HEK293 (cell line): ENCODE results near the gene KIRREL3.

Source experiments
- CTCF ChIA-PET: fragments of 350-600 bp; formaldehyde crosslinking; extraction: SDS; loops from one replicate; lab custom pipeline; 2021; ENCODE audit warnings: antibody characterized with exemption; lab: Yijun Ruan, JAX
- POLR2A ChIA-PET: fragments of 300-600 bp; formaldehyde crosslinking; extraction: SDS; loops from one replicate; lab custom pipeline; 2020; ENCODE audit warnings: antibody characterized with exemption, inconsistent platforms; lab: Yijun Ruan, JAX
- H3K27ac ChIP-seq: fragments of 200-500 bp; sonication (Bioruptor generic); 2 replicates; pipeline ENCODE4 v1.5.1; 2014; ENCODE audit warnings: low read depth, low read length, control low read depth, inconsistent platforms; ENCODE audit errors: extremely low read depth
- H3K36me3 ChIP-seq, 2 experiments: fragments of 200-500 bp in 1 of 2; sonication (Bioruptor generic) in 1 of 2; 1 replicate in 1 of 2; 2 replicates in 1 of 2; pipeline ENCODE4 v1.5.1; 2014 to 2017; ENCODE audit warnings: inconsistent platforms in 2 of 2, low read length in 2 of 2; ENCODE audit not compliant: control insufficient read depth in 2 of 2, insufficient read depth in 1 of 2
- H3K4me1 ChIP-seq: fragments of 200-500 bp; sonication (Bioruptor generic); 2 replicates; pipeline ENCODE4 v1.5.1; 2014; ENCODE audit warnings: mild to moderate bottlenecking, low read length, inconsistent platforms; ENCODE audit not compliant: control insufficient read depth, insufficient read depth
- H3K4me3 ChIP-seq: 2 replicates; pipeline ENCODE4 v1.5.1; 2011; ENCODE audit warnings: low read depth, mild to moderate bottlenecking, control low read depth, low read length, moderate library complexity
- H3K9me3 ChIP-seq: fragments of 200-500 bp; sonication (Bioruptor generic); 2 replicates; pipeline ENCODE4 v1.5.1; 2014; ENCODE audit warnings: low read depth, low read length, inconsistent platforms; ENCODE audit not compliant: control insufficient read depth, insufficient read depth
- GLI2 ChIP-seq: fragments of 450-650 bp; formaldehyde crosslinking; IDR thresholded peaks from 2 replicates; pipeline ENCODE4; 2017; ENCODE audit warnings: missing biosample characterization, missing genetic modification characterization, low read depth, borderline replicate concordance
- HOXA7 ChIP-seq: sonication (generic); formaldehyde crosslinking; IDR thresholded peaks from 2 replicates; pipeline ENCODE4 v1.8.1; 2022; ENCODE audit warnings: missing genetic modification reagents, borderline replicate concordance
- WT1 ChIP-seq: fragments of 450-650 bp; formaldehyde crosslinking; IDR thresholded peaks from 2 replicates; pipeline ENCODE4 v1.5.1; 2016; ENCODE audit warnings: missing biosample characterization, missing genetic modification characterization
- ZBTB1 ChIP-seq: fragments of 450-650 bp; formaldehyde crosslinking; IDR thresholded peaks from 2 replicates; pipeline ENCODE4 v1.5.1; 2016; ENCODE audit warnings: missing biosample characterization, missing genetic modification characterization
- ZBTB7A ChIP-seq: fragments of 450-650 bp; formaldehyde crosslinking; IDR thresholded peaks from 2 replicates; pipeline ENCODE4 v1.5.1; 2016; ENCODE audit warnings: low read depth, missing biosample characterization, missing genetic modification characterization
- ZIC2 ChIP-seq: fragments of 450-650 bp; formaldehyde crosslinking; IDR thresholded peaks from 2 replicates; pipeline ENCODE4 v1.5.1; 2016; ENCODE audit warnings: missing biosample characterization, missing genetic modification characterization
- ZNF10 ChIP-seq: fragments of 450-650 bp; formaldehyde crosslinking; IDR thresholded peaks from 2 replicates; pipeline ENCODE4 v1.5.1; 2017; ENCODE audit warnings: missing biosample characterization, missing genetic modification characterization
- ZNF114 ChIP-seq: fragments of 450-650 bp; formaldehyde crosslinking; IDR thresholded peaks from 2 replicates; pipeline ENCODE4 v1.5.0; 2017; ENCODE audit warnings: missing biosample characterization, missing genetic modification characterization
- ZNF184 ChIP-seq: fragments of 450-650 bp; IDR thresholded peaks from 2 replicates; pipeline ENCODE4 v1.5.1; 2018; ENCODE audit warnings: missing biosample characterization, mild to moderate bottlenecking, missing genetic modification characterization
- ZNF248 ChIP-seq: fragments of 450-650 bp; formaldehyde crosslinking; IDR thresholded peaks from 2 replicates; pipeline ENCODE4 v1.5.1; 2017; ENCODE audit warnings: missing biosample characterization, missing genetic modification characterization
- ZNF585B ChIP-seq: fragments of 450-650 bp; formaldehyde crosslinking; IDR thresholded peaks from 2 replicates; pipeline ENCODE4 v1.5.1; 2016; ENCODE audit warnings: missing biosample characterization, missing genetic modification characterization
- ZNF707 ChIP-seq: fragments of 450-650 bp; formaldehyde crosslinking; IDR thresholded peaks from 2 replicates; pipeline ENCODE4 v1.5.1; 2016; ENCODE audit warnings: missing biosample characterization, missing genetic modification characterization
- ZNF76 ChIP-seq: fragments of 450-650 bp; formaldehyde crosslinking; IDR thresholded peaks from 2 replicates; pipeline ENCODE4; 2016; ENCODE audit warnings: low read depth, missing biosample characterization, missing genetic modification characterization, borderline replicate concordance
- ZSCAN30 ChIP-seq: fragments of 450-650 bp; IDR thresholded peaks from 2 replicates; pipeline ENCODE4 v1.5.1; 2018; ENCODE audit warnings: missing biosample characterization, mild to moderate bottlenecking, missing genetic modification characterization, moderate library complexity
- TF ChIP-seq, protein P1 (sequence below): fragments of 450-650 bp; formaldehyde crosslinking; IDR thresholded peaks from 2 replicates; pipeline ENCODE4 v1.5.1; 2016; ENCODE audit warnings: missing biosample characterization, missing genetic modification characterization, low read depth
- TF ChIP-seq, protein P2 (sequence below): fragments of 450-650 bp; formaldehyde crosslinking; IDR thresholded peaks from 2 replicates; pipeline ENCODE4 v1.5.1; 2016; ENCODE audit warnings: missing biosample characterization, missing genetic modification characterization

Gene KIRREL3

DNA sequence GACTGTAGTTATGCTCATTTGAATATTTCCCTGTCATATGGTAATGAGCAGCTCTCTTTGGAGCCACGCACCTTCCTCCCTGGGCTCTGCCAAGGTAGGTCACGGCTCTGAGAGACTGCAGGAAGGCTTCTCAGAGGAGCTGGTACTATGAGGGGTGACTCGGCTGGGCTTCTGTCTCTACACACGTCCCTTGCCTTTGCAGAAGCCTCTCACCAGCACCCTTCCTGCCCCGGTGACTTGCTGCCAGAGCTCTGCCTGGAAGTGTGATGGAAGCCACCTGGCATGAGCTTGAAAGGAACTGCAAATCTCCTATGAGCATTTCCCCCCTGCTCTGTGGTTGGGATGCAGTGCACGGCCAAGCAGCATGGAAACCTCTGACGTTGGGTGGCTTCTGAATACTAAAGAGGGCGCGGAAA, 74.2 kb downstream of the KIRREL3 start:
- no peak overlapping the region for H3K4me3 ChIP-seq
- H3K9me3 ChIP-seq, result no peaks in the 10 kb centered on the region
- TF ChIP-seq, protein P1, sequence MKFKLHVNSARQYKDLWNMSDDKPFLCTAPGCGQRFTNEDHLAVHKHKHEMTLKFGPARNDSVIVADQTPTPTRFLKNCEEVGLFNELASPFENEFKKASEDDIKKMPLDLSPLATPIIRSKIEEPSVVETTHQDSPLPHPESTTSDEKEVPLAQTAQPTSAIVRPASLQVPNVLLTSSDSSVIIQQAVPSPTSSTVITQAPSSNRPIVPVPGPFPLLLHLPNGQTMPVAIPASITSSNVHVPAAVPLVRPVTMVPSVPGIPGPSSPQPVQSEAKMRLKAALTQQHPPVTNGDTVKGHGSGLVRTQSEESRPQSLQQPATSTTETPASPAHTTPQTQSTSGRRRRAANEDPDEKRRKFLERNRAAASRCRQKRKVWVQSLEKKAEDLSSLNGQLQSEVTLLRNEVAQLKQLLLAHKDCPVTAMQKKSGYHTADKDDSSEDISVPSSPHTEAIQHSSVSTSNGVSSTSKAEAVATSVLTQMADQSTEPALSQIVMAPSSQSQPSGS (tag by site-specific recombination), result no peak
- no peak for TF ChIP-seq ZNF10 (tag by site-specific recombination)
- H3K4me1 ChIP-seq, result no peaks in the 10 kb centered on the region
- ChIA-PET CTCF (interaction anchor here (0.7 kb wide), 1 partner anchor 201 kb away, joined by 3 read pairs; no protein-coding TSS in a partner anchor), POLR2A (no interaction called here)
- H3K36me3 ChIP-seq, result no peaks in the 10 kb centered on the region
- H3K27ac ChIP-seq, result no peak overlapping the region

DNA sequence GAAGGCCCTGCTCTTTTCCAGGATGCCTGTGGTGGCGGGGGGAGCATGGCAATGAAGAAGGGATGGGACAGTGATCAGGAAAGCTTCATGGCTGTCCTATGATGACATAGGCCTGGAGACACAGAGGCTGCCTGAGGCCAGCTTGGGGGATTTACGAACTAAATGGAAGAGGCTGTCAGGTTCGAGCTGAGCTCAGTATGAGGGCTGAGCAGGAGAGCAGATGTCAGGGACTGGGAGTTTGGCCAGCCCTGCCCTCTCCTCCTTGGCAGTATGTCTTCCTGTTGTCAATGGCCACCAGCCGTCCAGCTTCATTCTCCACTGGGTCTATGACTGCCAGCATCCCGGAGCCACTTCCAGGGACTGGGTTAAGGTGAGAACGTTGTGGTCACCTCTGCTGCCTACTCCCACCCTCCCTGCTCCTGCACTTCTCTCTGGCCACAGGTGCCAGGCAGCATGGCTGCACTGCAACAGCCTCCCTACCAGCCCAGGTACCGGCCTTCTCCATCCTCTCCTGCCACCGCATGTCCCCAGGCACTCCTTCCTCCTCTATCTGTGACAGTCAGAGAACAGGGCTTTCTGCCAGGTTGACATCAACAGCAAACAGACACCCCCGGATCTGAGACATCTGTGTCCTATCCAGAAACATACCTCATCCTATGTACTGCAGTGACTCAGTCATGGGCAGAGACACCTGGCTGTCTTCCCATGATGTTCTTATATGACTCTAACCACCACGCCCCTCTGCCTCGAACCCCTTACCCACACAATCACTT, 75.1 kb downstream of the KIRREL3 start:
- Histone ChIP-seq H3K27ac (no peak overlapping the region), H3K4me3 (no peak overlapping the region), H3K36me3 (no peaks in the 10 kb centered on the region), H3K9me3 (no peaks in the 10 kb centered on the region), H3K4me1 (no peaks in the 10 kb centered on the region)
- ChIA-PET POLR2A (no interaction called here), CTCF (interaction anchor here (0.6 kb wide), 1 partner anchor 232 kb away, joined by 3 read pairs; no protein-coding TSS in a partner anchor)
- TF ChIP-seq ZNF114 (tag by site-specific recombination), result no peak
- no peak for TF ChIP-seq ZNF76 (tag by site-specific recombination)
- no peak for TF ChIP-seq HOXA7 (CRISPR knock-in tag)
- no peak for TF ChIP-seq ZBTB1 (tag by site-specific recombination)
- no peak for TF ChIP-seq ZNF184 (tag by site-specific recombination)
- TF ChIP-seq ZIC2 (tag by site-specific recombination), result no peak
- no peak for TF ChIP-seq ZNF707 (tag by site-specific recombination)
- TF ChIP-seq ZNF248 (tag by site-specific recombination), result no peak
- no peak for TF ChIP-seq WT1 (tag by site-specific recombination)
- no peak for TF ChIP-seq ZBTB7A (tag by site-specific recombination)

DNA sequence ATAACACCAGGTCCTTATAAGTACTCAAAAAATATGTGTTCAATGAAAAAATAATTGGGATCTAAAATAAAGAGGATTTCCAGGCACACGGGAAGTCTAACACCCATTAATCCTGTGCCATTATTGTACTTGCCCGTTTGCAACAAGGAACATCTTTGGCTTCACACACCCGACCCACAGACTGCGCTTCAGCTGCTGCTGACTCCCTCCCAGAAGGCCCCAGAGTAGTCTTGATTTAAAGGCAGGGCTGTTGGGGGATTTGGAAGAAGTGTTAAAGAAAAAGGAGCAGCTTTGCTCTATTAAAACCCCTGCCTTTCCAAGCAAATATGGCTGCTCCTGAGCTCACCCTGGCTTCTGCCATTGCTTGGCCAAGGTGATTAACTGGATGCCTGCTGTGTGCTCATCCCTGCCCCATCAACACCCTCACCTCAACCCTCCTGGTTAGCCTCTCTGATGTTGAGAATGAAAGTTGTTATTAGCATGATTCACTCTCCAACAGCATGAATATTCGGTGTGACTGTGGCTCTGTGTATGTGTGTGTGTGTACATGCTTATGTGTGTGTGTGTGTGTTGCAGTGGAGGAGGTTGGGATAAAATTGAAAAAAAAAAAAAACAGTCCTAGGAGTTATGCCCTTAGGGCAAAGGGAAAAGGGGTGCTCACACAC, 76.1 kb downstream of the KIRREL3 start:
- no peaks in the 10 kb centered on the region for H3K9me3 ChIP-seq
- TF ChIP-seq ZSCAN30 (tag by site-specific recombination) (no peak), GLI2 (tag by site-specific recombination) (no peak), ZNF10 (tag by site-specific recombination) (no peak), ZNF585B (tag by site-specific recombination) (no peak)
- TF ChIP-seq, protein P2, sequence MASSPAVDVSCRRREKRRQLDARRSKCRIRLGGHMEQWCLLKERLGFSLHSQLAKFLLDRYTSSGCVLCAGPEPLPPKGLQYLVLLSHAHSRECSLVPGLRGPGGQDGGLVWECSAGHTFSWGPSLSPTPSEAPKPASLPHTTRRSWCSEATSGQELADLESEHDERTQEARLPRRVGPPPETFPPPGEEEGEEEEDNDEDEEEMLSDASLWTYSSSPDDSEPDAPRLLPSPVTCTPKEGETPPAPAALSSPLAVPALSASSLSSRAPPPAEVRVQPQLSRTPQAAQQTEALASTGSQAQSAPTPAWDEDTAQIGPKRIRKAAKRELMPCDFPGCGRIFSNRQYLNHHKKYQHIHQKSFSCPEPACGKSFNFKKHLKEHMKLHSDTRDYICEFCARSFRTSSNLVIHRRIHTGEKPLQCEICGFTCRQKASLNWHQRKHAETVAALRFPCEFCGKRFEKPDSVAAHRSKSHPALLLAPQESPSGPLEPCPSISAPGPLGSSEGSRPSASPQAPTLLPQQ (tag by site-specific recombination), result no peak
- H3K4me1 ChIP-seq, result no peaks in the 10 kb centered on the region
- no peak overlapping the region for H3K27ac ChIP-seq
- CTCF ChIA-PET, result interaction anchor here (0.6 kb wide), 1 partner anchor 231 kb away, joined by 3 read pairs; no protein-coding TSS in a partner anchor
- POLR2A ChIA-PET, result no interaction called here
- H3K4me3 ChIP-seq, result no peak overlapping the region
- H3K36me3 ChIP-seq, result no peaks in the 10 kb centered on the region
